ELR (cell line): ENCODE data around the gene DUSP6.
"Not testable (repeated sequence)": the region's sequence is repeated elsewhere in the genome, so short reads cannot be mapped to it uniquely, and the experiment has no call there.

ENCODE experiments used
- DNase-seq: peaks from one replicate; pipeline ENCODE4 v3.0.0-alpha.2; 2015; ENCODE audit warnings: low read depth

The DUSP6 gene

DNA sequence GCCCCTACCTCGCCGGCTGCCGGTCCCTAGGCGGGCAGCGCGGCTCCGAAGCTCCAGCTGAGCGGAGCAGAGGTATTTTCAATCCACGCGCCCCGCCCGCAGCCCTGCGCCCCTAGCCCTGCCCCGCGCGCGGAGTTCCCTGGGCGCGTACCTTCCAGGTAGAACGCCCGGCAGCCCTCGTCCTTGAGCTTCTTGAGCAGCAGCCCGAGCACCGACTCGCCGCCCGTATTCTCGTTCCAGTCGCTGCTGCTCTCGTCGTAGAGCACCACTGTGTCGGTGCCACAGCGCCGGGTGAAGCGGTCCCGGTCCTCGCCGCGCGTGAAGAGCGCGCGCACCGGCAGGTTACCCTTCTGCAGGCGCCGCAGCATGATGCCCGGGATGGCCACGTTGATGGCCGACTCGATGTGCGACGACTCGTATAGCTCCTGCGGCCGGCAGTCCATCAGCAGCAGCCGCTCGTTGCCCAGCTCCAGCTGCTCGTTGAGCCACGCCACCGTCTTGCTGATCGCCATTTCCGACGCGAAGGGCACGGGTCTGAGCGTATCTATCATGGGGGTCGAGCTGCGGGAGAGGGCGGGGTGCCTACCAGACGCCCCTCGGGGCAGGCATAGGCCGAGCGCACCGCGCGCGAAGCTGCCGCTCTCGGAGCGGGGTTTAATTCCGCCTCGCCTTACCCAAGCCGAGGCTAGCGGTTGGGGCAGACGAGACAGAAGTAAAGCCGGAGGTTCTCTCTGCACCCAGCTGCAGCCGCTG lies 636 bp downstream of the DUSP6 start:
- peak; percentile 43 for DNase-seq

DNA sequence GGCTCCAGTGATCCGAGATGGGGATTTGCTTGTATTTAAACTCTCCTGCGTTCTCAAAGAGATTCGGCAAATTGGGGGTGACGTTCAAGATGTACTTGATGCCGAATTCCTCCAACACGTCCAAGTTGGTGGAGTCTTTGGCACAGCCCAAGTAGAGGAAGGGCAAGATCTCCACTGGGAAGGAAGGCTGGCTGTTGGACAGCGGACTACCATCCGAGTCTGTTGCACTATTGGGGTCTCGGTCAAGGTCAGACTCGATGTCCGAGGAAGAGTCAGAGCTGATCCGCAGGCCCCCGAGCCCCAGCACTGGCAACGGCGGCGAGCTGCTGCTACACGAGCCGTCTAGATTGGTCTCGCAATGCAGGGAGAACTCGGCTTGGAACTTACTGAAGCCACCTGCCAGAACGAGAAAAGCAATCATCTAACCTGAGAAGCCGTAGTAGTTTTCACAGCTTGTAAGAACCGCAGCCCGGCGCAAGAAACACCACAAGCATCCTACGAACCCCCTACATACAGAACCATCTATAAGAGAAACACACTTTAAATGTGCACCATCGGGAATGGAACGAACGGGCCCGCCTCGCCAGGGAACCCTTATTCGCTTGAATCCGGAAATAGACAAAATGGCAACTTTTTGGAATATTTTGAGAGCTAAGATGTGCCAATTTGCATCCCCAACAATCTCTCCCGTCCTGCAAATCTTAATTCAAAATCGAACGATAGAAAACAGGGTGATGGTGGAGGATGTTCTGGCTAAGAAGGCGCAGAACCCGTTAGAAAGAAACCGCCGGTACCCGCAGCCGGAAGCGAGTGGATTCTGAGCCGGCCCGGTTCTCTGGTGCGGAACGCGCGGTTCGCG lies 1.4 kb downstream of the DUSP6 start:
- peak; percentile 47 for DNase-seq

DNA sequence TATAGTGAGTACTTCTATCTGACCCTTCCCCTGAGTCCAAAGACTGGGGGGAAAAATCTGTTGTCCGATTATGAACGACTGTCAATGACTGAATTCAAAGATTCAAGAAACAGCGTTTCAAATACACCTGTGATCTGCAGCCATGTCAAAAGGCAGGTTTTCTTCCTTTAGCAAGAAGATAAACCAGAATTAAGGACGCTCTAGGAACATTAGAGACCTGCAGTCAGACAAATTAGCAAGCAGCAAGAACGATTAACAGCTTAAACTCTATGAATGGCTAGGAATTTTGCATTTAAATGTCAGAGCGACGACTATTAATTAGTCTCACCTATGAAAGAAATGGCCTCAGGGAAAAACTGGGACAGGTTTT lies 2.1 kb downstream of the DUSP6 start:
- no peak for DNase-seq

DNA sequence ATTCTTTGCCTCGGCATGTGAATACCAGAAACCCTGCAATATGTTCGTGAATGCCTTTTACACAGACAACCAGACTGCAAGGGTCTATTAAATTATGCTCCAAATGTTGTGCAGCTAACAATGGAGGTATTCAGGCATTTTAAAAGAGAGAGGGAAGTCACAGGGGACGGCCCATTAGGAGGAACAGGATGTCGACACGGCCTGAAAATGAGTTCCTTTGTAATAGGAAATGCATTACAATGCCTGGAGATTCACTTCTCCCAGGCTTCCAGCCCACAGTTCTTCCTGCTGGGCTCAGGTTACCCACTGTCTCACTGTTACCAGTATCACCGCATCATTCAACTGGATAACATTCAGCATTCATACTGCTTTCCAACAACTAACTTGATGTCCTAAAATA lies 2.5 kb downstream of the DUSP6 start:
- DNase-seq: peak; percentile 83

DNA sequence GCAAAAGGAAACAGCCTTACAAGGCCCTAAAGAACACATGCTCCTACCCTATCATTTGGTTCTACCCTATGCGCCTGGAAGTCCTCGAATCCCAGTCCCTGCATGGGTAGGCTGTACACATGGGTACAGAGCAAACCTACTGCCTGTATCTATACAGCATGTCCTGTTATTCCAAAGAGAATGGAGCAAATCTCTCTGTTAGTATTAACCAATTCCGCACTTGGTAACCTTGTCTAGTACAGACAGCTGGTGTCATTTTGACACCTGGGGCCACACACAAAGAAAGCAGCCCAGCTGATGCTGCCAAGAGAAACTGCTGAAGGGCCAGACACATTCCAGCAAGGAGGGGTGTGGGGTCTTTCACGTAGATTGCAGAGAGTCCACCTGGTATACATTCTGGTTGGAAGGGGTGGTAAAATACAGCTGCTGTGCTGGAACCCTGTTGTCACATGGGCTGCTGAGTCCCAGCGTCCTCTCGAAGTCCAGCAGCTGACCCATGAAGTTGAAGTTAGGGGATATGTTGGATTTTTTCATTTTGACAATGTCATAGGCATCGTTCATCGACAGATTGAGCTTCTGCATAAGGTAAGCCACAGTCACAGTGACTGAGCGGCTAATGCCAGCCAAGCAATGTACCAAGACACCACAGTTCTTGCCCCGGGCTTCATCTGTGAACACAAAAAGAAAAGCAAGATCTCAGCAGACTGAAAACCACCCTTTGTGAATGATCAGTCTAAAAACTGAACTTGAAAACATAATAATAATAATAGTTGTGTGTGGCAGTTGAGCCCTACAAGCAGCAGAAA lies 3.2 kb downstream of the DUSP6 start:
- no peak for DNase-seq

DNA sequence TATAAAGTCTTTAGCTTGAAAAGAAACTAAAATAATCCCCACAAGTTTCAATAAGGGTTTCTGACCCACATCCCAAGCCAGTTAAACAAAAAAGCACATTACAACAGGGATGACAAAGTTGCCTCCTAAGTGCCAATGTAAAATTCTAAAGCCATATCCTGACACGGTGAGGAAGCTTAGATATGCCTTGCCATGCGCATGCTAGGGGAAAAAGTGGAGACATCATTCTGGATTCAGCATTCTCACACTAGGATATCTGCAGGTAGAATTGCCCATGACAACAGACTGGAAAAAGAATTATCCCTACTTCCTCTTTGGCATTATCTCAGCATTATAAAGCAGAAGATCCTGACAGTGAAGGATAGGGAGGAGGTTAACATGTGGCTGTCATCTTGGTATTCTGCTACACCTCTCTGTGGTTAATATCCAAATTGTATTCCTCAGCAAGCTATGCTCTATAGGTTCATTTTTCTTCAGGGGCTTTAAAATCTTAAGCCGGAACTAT lies 4.9 kb downstream of the DUSP6 start:
- peak; percentile 17 for DNase-seq

DNA sequence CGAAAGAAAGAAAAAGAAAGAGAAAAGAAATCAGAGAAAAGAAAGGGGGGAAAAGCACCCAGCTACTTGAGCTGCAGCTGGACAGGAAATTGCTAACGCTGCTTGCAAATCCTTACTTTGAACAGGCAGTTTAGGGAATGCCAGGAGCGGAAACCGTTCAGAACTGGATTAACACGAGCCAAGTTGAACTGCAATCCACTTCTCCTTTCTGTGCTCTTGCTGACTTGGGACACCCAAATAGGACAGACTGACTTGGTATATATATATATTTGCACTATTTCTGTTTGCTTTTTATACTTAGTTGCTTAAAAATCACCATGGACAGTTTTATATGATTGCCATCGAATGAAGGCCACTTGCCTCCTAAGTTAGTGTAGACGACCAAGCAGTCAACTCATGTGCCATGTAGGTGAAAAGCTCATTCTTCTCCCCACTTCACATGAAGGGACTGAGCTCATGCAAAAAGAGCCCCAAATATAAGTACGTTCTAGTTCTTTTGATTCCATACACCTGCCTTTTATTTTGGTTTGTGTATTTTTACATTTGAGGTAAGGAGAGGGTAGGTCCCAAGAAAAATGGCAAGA lies 5.5 kb downstream of the DUSP6 start:
- DNase-seq: peak; percentile 69

DNA sequence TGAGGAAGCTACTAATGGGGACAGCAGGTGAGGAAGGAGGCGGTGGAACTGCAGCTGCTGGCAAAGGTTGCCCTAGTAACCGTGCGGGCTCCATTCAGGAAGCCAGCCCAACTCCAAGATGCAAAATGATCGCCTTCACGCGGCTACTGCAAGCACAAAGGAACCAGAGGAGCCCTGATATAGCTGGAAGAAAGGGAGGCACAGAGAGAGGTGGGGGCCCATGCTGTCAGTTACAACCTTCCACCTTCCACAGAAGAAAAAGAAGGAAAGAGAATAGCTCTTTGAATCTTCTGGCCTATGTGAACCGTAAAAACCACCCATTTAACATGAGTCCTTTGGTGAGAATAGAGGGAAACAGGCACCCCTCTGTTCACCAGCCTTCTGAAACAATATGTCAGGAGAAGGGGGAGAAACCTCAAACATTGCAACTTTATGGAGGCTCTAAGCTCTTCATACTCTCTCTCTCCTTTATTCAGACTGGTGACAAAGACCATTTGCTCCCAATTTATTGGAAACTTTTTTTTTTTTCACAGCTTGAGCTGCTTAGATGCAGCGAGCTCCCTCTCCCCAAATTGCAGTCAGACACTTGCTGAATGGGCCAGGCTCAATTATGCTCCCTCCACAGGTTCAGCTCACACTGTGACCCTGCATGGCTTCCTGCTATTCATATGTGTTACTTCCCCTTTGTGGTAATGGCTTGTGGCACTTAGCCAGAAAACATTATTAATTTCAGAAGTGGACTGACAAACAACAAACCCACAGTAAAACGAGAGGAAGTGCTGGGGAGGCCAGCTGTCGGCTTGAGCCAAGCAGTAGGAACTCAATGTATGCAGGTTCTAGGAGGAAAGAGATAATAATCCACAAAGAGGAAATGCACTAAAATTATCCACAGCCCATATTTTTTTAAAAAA lies 6.2 kb downstream of the DUSP6 start:
- DNase-seq: peak; percentile 70

DNA sequence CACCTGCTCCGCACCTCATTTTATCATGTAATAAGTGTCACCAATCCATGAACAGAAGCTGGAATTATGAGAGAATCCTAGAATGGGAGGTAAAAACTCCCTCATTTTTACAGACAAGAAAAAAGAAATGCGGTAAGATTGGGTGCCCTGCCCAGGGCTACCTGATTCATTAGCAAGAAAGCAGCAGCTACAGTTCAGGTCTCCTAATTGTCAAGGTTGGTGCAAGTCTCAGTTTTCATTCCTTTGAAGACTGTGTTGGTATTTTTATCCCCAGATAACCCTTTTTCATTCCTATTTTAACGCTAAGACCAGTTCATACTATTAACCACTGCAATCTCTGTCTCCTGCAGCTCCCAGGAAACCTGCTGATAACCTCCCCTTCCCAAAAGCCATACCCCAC lies 6.9 kb downstream of the DUSP6 start:
- no peak for DNase-seq

DNA sequence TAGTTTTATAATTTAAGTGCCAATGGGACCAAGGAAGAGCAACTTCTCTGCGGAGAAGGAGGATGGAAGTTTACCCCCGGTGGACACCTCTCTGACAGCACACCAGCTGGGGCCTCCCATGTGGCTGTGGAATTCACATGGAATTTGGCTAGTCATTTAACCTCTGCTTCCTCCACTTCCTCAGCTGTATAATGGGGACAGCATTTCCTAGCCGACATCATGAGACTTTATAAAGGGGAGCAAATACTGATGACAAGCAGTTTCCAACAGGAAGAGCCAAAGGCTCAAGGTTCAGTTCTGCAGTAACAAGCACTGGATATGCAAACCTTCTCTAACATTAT lies 7.5 kb downstream of the DUSP6 start:
- no peak for DNase-seq

DNA sequence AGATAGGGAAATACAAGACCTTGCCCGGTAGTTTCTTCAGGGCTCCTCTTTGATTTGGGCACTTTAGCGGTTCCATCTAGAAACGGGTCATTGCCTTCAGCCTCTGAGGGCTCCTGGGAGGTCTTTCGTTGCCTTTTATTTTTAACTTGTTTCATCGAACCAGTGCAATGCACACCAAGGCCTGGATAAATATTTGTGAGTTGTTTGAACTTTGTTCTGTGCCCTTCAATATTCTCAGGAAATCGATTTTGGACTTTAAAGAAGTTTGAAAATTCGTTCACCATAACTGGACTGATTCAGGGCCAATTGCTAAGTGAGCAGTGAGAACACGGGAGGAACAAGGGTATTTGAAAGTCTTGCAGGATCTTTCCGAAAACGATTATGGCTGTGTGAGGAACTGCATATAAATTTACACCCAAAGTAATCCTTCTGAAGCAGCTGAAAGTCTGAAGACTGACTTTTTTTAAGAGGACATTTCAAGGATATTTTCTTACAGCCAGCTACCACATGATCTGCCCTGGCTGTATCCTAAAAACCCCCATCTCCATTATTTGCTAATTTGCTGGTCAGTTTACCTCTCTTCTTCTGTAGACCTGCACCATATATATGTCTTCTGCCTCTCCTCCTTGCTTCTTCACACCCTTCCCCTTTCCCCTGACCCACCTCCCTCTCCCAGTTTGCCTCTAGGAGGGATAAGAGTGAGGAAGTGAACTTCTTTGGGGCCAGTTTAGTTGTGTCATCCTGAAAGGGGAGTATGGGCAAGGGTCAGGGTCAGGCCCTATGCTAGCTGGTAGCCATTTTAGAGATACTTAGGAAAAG lies 8.0 kb downstream of the DUSP6 start:
- no peak for DNase-seq

DNA sequence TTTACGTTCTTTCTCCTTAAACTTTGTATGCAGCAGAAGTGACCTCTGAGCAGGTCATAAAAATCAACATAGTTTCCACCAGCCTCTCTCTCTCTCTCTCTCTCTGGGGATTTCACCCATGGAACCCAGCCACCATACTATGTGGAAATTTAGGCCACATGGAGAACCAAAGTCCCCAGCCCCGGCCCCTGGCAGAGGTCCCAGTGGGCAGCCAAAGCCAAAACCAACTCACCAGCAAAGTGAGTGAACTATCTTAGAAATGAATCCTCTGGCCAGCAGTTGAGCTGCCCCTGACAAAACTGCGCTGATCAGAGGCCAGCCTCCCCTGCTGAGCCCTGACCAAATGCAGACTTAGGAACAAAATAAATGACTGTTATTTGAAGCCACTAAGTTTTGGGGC lies 9.2 kb downstream of the DUSP6 start:
- no peak for DNase-seq

DNA sequence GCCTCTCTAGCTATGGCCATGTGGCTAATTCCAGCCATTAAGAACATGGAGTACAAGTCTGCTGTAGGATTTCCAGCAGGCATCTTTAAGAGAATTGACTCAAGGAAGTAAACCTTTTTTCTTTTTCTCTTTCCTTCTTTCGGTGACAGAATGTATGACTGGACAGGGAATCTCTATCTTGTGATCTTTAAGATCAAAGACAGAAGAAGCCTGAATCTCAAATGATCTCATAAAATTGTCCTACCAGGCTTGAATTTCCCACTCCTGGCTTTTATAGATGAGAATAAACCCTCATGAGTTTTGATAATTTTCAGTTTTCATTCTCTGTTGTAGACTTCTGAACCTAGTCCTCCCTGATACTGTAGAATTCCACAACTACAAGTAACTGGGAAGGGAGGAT lies 11.4 kb downstream of the DUSP6 start:
- no peak for DNase-seq

DNA sequence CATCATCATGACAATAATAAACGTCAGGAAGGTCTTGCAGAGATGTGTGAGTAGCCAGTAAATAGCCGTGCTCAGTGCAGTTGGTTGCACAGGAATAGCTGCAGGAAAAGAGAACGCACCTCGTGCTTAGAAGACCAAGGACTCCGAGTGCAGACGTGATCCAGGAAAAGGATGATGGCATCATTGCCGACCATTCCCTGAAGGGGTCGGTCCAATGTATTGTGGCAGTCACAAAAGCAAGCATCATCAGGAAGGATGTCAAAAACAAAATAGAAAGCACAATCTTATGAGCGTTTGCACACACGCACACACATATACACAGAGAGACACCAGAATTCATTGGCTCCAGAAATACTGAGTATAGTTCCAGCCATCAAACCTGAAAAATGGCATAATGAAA lies 12.8 kb downstream of the DUSP6 start:
- no peak for DNase-seq

DNA sequence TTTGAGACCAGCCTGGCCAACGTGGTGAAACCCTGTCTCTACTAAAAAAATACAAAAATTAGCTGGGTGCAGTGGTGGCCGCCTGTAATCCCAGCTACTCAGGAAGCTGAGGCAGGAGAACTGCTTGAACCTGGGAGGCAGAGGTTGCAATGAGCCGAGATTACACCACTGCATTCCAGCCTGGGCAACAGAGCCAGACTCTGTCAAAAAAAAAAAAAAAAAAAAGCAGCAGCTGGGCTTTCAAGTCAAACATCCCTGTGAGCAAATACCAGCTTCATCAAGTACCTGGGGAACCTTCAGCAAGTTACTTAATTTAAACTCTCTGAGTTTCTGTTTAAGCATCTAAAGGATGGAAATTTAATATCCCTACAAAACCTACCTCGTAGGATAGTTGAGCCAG lies 15.2 kb downstream of the DUSP6 start:
- not testable (repeated sequence) for DNase-seq

DNA sequence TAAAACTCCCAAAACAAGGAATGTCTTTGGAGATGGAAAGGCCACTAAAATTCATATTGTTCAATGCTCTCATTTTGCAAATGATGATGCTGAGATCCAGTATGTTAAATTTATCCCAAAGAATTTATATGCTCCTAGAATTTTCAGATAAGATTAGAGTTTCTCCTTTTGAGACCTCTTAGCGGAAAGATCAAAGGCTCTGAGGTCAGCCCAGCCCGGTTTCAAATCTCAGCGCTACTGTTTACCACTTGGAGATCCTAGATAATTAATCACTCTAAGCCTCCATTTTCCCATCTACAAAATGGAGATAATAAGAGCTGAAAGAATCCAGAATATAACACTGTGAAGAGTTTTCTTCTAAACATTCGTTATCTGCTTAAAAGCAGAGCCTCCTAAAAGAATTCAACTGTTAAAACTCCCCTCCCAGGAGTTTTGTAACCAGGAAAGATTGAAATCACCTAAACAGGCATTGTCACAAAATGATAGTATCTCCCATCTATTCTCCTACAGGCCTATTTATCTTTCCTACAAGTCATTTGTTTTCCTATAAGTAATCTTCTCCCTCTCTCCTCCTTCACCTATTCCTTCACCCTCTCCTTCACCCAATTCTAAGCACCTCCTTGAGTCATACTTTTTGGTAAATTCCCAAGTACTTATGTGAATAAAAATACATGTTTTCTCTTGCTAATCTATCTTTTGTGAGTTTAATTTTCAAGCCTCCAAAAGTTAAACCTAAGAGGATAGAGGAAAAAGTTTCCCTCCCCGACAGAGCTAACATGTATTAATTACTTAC lies 16.7 kb downstream of the DUSP6 start:
- no peak for DNase-seq

DNA sequence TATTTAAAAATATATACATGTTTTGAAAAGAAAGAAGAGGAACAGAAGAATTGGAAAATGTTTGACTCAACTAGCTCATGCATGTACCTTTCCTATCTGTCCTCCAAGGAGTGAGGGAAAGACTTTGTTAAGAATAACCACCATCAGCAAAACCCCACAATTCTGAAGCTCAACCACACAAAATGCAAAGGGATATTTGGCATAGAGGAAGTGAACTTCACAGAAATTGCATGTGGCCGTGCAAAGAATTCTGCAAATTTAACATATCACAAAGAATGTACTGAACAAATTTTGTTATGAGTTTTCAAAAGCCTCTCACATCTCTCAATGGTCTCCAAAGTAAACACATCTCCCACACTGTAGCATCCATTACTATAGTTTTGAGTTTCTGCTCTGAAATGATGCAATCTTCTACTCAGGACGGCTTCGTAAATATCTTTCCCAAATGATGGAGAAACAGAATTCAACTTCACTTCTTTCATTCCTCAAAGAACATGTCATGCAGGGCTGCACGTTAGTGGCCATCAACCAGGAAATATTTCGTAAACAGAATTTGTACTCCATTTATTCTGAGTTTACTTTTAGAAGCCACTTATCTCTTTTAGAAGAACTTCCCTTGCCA lies 17.6 kb downstream of the DUSP6 start:
- DNase-seq: no peak

DNA sequence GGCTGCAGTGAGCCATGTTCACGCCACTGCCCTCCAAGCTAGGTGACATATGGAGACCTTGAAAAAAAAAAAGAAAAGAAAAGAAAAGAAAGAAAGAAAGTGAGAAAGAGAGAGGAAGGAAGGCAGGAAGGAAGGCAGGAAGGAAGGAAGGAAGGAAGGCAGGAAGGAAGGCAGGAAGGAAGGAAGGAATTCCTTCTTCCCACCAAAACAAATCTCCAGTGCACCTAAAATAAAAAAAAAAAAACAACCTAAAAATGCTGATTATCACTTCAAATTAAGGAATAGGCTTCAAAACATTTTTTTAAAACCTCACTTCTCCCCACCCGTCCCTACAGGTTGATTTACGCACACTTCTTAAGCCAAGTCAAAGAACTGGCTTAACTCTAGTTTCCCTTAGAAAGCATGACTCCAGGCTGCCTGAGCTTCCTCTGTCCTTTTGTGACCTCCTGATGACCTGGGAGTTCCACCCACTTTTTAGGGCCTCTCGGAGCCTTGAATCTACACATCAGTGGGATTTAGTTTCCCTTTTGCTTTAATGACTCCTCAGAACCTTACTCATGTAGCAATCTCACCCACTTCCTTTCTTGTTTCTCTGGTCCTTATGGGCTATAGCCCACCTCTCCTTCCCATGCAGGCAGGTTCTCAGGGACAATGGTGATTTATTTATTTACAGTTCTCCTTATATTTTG lies 18.6 kb downstream of the DUSP6 start:
- peak; percentile 23 for DNase-seq
